Colonic mucosa (tissue), 4 donors: ENCODE data around the gene TFIP11. TPM values are rescaled to one million over a fixed set of nuclear protein-coding genes. Genes with fewer than 3 reads are reported as not detected.

ENCODE experiments used
- DNase-seq: peaks from one replicate; pipeline ENCODE4 v3.0.0-alpha.2; 2020
- H3K27ac ChIP-seq: fragments of 200-600 bp; one replicate; pipeline ENCODE4 v1.8.0; 2021
- H3K27me3 ChIP-seq: fragments of 200-600 bp; one replicate; pipeline ENCODE4 v1.8.0; 2021
- H3K36me3 ChIP-seq: fragments of 200-600 bp; one replicate; pipeline ENCODE4 v1.8.0; 2021
- H3K4me1 ChIP-seq: fragments of 200-600 bp; one replicate; pipeline ENCODE4 v1.8.0; 2021; ENCODE audit warnings: mild to moderate bottlenecking
- H3K4me3 ChIP-seq: fragments of 200-600 bp; one replicate; pipeline ENCODE4 v1.8.0; 2021
- H3K9ac ChIP-seq, 2 donors: one replicate each; pipeline ENCODE4 v1.7.0; 2013; ENCODE audit warnings: control low read depth in 2 of 2, low read depth in 2 of 2, low read length in 2 of 2
- H3K9me3 ChIP-seq: fragments of 200-600 bp; one replicate; pipeline ENCODE4 v1.8.0; 2021
- CTCF ChIP-seq: fragments of 200-600 bp; IDR thresholded peaks from one replicate; pipeline ENCODE4 v1.8.0; 2022; ENCODE audit warnings: antibody characterized with exemption, mild to moderate bottlenecking
- intact Hi-C: fragments of 100-400 bp; cut with DNase I; formaldehyde crosslinking; loops from one replicate; pipeline ENCODE4 v1.14.1; 2022
- total RNA-seq, 2 donors: library from RNA; stranded (reverse); fragmentation: NEBNext Ultra II Directional in 1 of 2; extraction: Animal tissue kit (Norgen Biotek cat#: 25700) in 1 of 2; gene quantifications; one replicate each; pipeline ENCODE4 v1.2.1, GENCODE V29; 2021
- donor health status: healthy.
- donor health status: DM: no; HTN: no; CAD: no.
- donor health status: DM: no; HTN: no; CAD: no.

Gene TFIP11
- 10 to 100 TPM; 31.8 to 36.4 TPM for total RNA-seq

- no peak for TF ChIP-seq CTCF
- peak; percentile 97 for DNase-seq
- peak within 1 kb of the TSS; percentile 84 for H3K4me3 ChIP-seq
Measured at GRCh38 chr22:26512149-26512793, at the start of gene TFIP11. Gene TFIP11 (minus strand): TSS chr22:26512473. CDS start chr22:26510272, 2,201 bp downstream.

GRCh38 chr22:26561756-26562417 is 49.6 kb upstream of the TFIP11 start:
- no peak for DNase-seq
- no peak overlapping the region for H3K27ac ChIP-seq

More at GRCh38 chr22:26512149-26512793, at the start of gene TFIP11:
- Histone ChIP-seq H3K36me3 (no peaks in the 10 kb centered on the region), H3K9me3 (no peaks in the 10 kb centered on the region), H3K27me3 (no peaks in the 10 kb centered on the region), H3K27ac (peak within 1 kb of the TSS; percentile 48), H3K9ac (peak within 1 kb of the TSS; percentile 88 to 93), H3K4me1 (peaks cover 7% of the 10 kb centered on the region)
- intact Hi-C loops = no loop called here

GRCh38 chr22:26559961-26560575 is 47.8 kb upstream of the TFIP11 start:
- Histone ChIP-seq H3K27ac (no peak overlapping the region), H3K36me3 (no peaks in the 10 kb centered on the region), H3K9me3 (no peaks in the 10 kb centered on the region), H3K4me1 (no peaks in the 10 kb centered on the region), H3K27me3 (no peaks in the 10 kb centered on the region), H3K4me3 (no peak overlapping the region), H3K9ac (no peak overlapping the region)
- intact Hi-C loops = loop anchor here (10.0 kb wide), 1 partner anchor 705 kb away; no protein-coding TSS in a partner anchor
- no peak for TF ChIP-seq CTCF
- DNase-seq = no peak

More at GRCh38 chr22:26561756-26562417, 49.6 kb upstream of the TFIP11 start:
- Histone ChIP-seq H3K36me3 (no peaks in the 10 kb centered on the region), H3K9me3 (no peaks in the 10 kb centered on the region), H3K9ac (no peak overlapping the region), H3K4me3 (no peak overlapping the region), H3K27me3 (no peaks in the 10 kb centered on the region), H3K4me1 (no peaks in the 10 kb centered on the region)
- no peak for TF ChIP-seq CTCF
- intact Hi-C loops = no loop called here

GRCh38 chr22:26558248-26558895 is 46.1 kb upstream of the TFIP11 start:
- no peaks in the 10 kb centered on the region for H3K4me1 ChIP-seq
- no peak for DNase-seq

More at GRCh38 chr22:26558248-26558895, 46.1 kb upstream of the TFIP11 start:
- no peaks in the 10 kb centered on the region for H3K36me3 ChIP-seq
- H3K9ac ChIP-seq = no peak overlapping the region
- H3K4me3 ChIP-seq = no peak overlapping the region
- H3K27me3 ChIP-seq = no peaks in the 10 kb centered on the region
- intact Hi-C loops = loop anchor here (10.0 kb wide), 1 partner anchor 704 kb away; no protein-coding TSS in a partner anchor
- no peaks in the 10 kb centered on the region for H3K9me3 ChIP-seq
- H3K27ac ChIP-seq = no peak overlapping the region
- no peak for TF ChIP-seq CTCF
